ENCODE data around the gene PADI4. TPM values are rescaled to one million over a fixed set of nuclear protein-coding genes. Genes with fewer than 3 reads are reported as not detected.

Gene PADI4
- total and polyA plus RNA-seq, 2 of the 8 experiments (the other 6 are each of a cell fraction or from before 2014, with no cell fraction given), result 0.29 TPM; not detected in 1

GRCh38 chr1:17308593-17308992 lies 596 bp downstream of the PADI4 start:
- Histone ChIP-seq H3K56ac (replicated peaks; ENCODE audit: insufficient read length, low read depth, low read length) (no peak overlapping the region), H2BK15ac (ENCODE audit: low read length) (peak overlapping the region; percentile 84), H4K8ac (ENCODE audit: extremely low read depth, insufficient read depth, low read length) (no peak overlapping the region), H4K5ac (ENCODE audit: insufficient read length, low read depth, low read length) (no peak overlapping the region), H3K4ac (replicated peaks; ENCODE audit: insufficient read length, low read depth, low read length) (no peak overlapping the region), H3K9ac (replicated peaks in 1 of 4; ENCODE audit: extremely low read depth in 1 of 4, low read depth in 3 of 4, low read length in 3 of 4) (no peak overlapping the region), H3K27ac (ENCODE audit: low read depth, low read length) (no peak overlapping the region), H3K36me3 (ENCODE audit: control insufficient read depth in 2 of 4, insufficient read depth in 4 of 4, low read length in 3 of 4) (no peaks in the 10 kb centered on the region), H3K4me3 (ENCODE audit: extremely low read depth in 1 of 4, insufficient read depth in 2 of 4, low read depth in 3 of 4, low read length in 4 of 4) (no peak overlapping the region), H2BK5ac (ENCODE audit: low read depth, low read length) (no peak overlapping the region), H2AK5ac (ENCODE audit: low read depth, low read length) (no peak overlapping the region), H3K79me1 (ENCODE audit: low read depth, low read length) (no peaks in the 10 kb centered on the region), H2BK20ac (ENCODE audit: low read length) (peak overlapping the region; percentile 75; the same call in 1 of the 2 replicates), H4K91ac (replicated peaks; ENCODE audit: insufficient read length, low read length) (peak overlapping the region; percentile 45), H2BK12ac (ENCODE audit: low read depth, low read length) (peak overlapping the region; percentile 70; the same call in 1 of the 2 replicates), H3K4me1 (replicated peaks in 1 of 4; ENCODE audit: control insufficient read depth in 3 of 4, insufficient read depth in 4 of 4, low read length in 3 of 4) (peaks cover 5 to 16% (median 11%) of the 10 kb centered on the region in 4 experiments), H3K9me3 (ENCODE audit: insufficient read depth in 2 of 2, low read depth in 1 of 2, low read length in 1 of 2) (no peaks in the 10 kb centered on the region), H3K27me3 (replicated peaks in 1 of 4; ENCODE audit: control insufficient read depth in 3 of 4, extremely low read depth in 1 of 4, insufficient read depth in 3 of 4, low read length in 3 of 4) (no peaks in the 10 kb centered on the region), H2AFZ (ENCODE audit: low read length) (0 out of 2 replicates have a peak overlapping the region, but pooled peaks have one; percentile 12), H3K4me2 (ENCODE audit: insufficient read depth in 1 of 2, low read depth in 2 of 2, low read length in 2 of 2) (no peak overlapping the region), H3K23ac (ENCODE audit: insufficient read length) (no peak overlapping the region), H3K14ac (ENCODE audit: insufficient read length) (no peak overlapping the region), H4K20me1 (replicated peaks in 1 of 2; ENCODE audit: control insufficient read depth in 1 of 2, insufficient read depth in 2 of 2, low read length in 2 of 2) (no peaks in the 10 kb centered on the region), H3K18ac (ENCODE audit: extremely low read depth, low read length) (no peak overlapping the region), H3K79me2 (ENCODE audit: control insufficient read depth in 1 of 2, insufficient read depth in 2 of 2, low read length in 2 of 2) (no peaks in the 10 kb centered on the region), H3K23me2 (ENCODE audit: low read depth, low read length) (no peaks in the 10 kb centered on the region), H2BK120ac (replicated peaks; ENCODE audit: low read depth, low read length) (no peak overlapping the region)
- DNase-seq (ENCODE audit: low read depth in 1 of 2, low spot score in 2 of 2), result no peak
- ChIA-PET CTCF (ENCODE audit: partially characterized antibody) (interaction anchor here (0.8 to 2.6 kb wide), 4 partner anchors 11 to 28 kb away, joined by 3 to 16 read pairs (median 4); no protein-coding TSS in a partner anchor), POLR2A (ENCODE audit: partially characterized antibody) (no interaction called here)
- TF ChIP-seq KDM1A (IDR thresholded peaks at IDR 0.05; ENCODE audit: borderline replicate concordance, low read length), result peak; percentile 93
- TF ChIP-seq EGR1 (IDR thresholded peaks at IDR 0.05; ENCODE audit: borderline replicate concordance, low read depth, low read length), result no peak
- TF ChIP-seq HDAC2 (IDR thresholded peaks at IDR 0.05; ENCODE audit: borderline replicate concordance in 1 of 2, low read depth in 2 of 2, low read length in 2 of 2), result peak in 1 of 2 experiments; percentile 67; a peak in 1 of 4 replicates
- FAIRE-seq, result no peak
- 54% methylated on average over 6 of the region's 6 CpGs; no CpG with 5 or more reads in 1 of the 2 experiments for WGBS, 2 experiments (ENCODE audit: extremely low coverage in 1 of 2, insufficient coverage in 1 of 2, insufficient read length in 1 of 2, insufficient replicate concordance in 2 of 2, low coverage in 1 of 2, low lambda C conversion rate in 2 of 2, missing lambda C conversion rate in 1 of 2)

Measured in H1 (cell line).